GM23338 (cell line): ENCODE data around the gene BET1. TPM values are rescaled to one million over a fixed set of nuclear protein-coding genes. Genes with fewer than 3 reads are reported as not detected.

Experiments used
- ATAC-seq: fragments of 200-7000 bp; cut with Tn5 transposase; 3 replicates; pipeline ENCODE4 v1.9.1; 2020
- DNase-seq: peaks from one replicate; pipeline ENCODE4 v3.0.0-alpha.2; 2015; ENCODE audit warnings: low spot score
- H2AFZ ChIP-seq: fragments of 200-600 bp; sonication (generic); 2 replicates; pipeline ENCODE4 v1.8.0; 2016; ENCODE audit warnings: antibody characterized with exemption, mild to moderate bottlenecking, moderate library complexity
- H3F3A ChIP-seq: fragments of 200-600 bp; sonication (generic); replicated peaks from 2 replicates; pipeline ENCODE4 v1.8.0; 2017; ENCODE audit warnings: antibody characterized with exemption, mixed run types, low read depth
- H3K27ac ChIP-seq: fragments of 200-600 bp; sonication (generic); 2 replicates; pipeline ENCODE4 v1.6.1; 2016; ENCODE audit warnings: low read depth
- H3K27me3 ChIP-seq: fragments of 200-600 bp; sonication (generic); 2 replicates; pipeline ENCODE4 v1.8.0; 2016; ENCODE audit warnings: mild to moderate bottlenecking, mixed run types, moderate library complexity; ENCODE audit not compliant: insufficient read depth
- H3K36me3 ChIP-seq: fragments of 200-600 bp; sonication (generic); 2 replicates; pipeline ENCODE4 v1.8.0; 2016; ENCODE audit warnings: mild to moderate bottlenecking; ENCODE audit not compliant: insufficient read depth
- H3K4me1 ChIP-seq: fragments of 200-600 bp; sonication (generic); 2 replicates; pipeline ENCODE4 v1.8.0; 2016; ENCODE audit warnings: mild to moderate bottlenecking, moderate library complexity; ENCODE audit not compliant: insufficient read depth
- H3K4me2 ChIP-seq: fragments of 200-600 bp; sonication (generic); 2 replicates; pipeline ENCODE4 v1.7.1; 2017; ENCODE audit warnings: mixed run types
- H3K4me3 ChIP-seq: fragments of 200-600 bp; sonication (generic); 2 replicates; pipeline ENCODE4 v1.6.1; 2016; ENCODE audit warnings: mixed run types
- H3K79me2 ChIP-seq: fragments of 200-600 bp; sonication (generic); replicated peaks from 2 replicates; pipeline ENCODE4 v1.8.0; 2017; ENCODE audit warnings: mild to moderate bottlenecking; ENCODE audit not compliant: insufficient read depth
- H3K9me2 ChIP-seq: fragments of 200-600 bp; sonication (generic); 2 replicates; pipeline ENCODE4 v1.8.0; 2017; ENCODE audit not compliant: insufficient read depth
- H4K20me1 ChIP-seq: fragments of 200-600 bp; sonication (generic); replicated peaks from 2 replicates; pipeline ENCODE4 v1.8.0; 2017; ENCODE audit warnings: mild to moderate bottlenecking; ENCODE audit not compliant: insufficient read depth
- H3K27ac Mint-ChIP-seq: 2 replicates; pipeline ENCODE4 v1.8.0; 2020; ENCODE audit warnings: inconsistent platforms, mild to moderate bottlenecking, moderate library complexity, mixed read lengths
- H3K27me3 Mint-ChIP-seq: 3 replicates; pipeline ENCODE4 v1.8.0; 2022; ENCODE audit warnings: low read depth, mild to moderate bottlenecking, moderate library complexity, mixed read lengths, inconsistent platforms; ENCODE audit not compliant: insufficient read depth, poor library complexity
- H3K36me3 Mint-ChIP-seq: 3 replicates; pipeline ENCODE4 v1.8.0; 2021; ENCODE audit warnings: low read depth, mild to moderate bottlenecking, inconsistent platforms, moderate library complexity, mixed read lengths
- H3K4me1 Mint-ChIP-seq: 3 replicates; pipeline ENCODE4 v1.8.0; 2020; ENCODE audit warnings: mild to moderate bottlenecking, inconsistent platforms, mixed read lengths
- H3K4me3 Mint-ChIP-seq: 3 replicates; pipeline ENCODE4 v1.8.0; 2021; ENCODE audit warnings: moderate library complexity, mild to moderate bottlenecking, inconsistent platforms, mixed read lengths
- H3K9me3 Mint-ChIP-seq: 3 replicates; pipeline ENCODE4 v1.8.0; 2020; ENCODE audit warnings: moderate library complexity, mild to moderate bottlenecking, inconsistent platforms, mixed read lengths
- CREB1 ChIP-seq: fragments of 250-450 bp; sonication (Bioruptor Pico); IDR thresholded peaks from 2 replicates; pipeline ENCODE4 v1.5.0; 2020; ENCODE audit warnings: low read depth, mild to moderate bottlenecking, moderate library complexity
- EZH2 ChIP-seq: fragments of 200-600 bp; sonication (generic); IDR thresholded peaks from one replicate; pipeline ENCODE4 v1.8.0; 2017; ENCODE audit warnings: antibody characterized with exemption, mild to moderate bottlenecking, low read depth; ENCODE audit not compliant: unreplicated experiment
- EZH2phosphoT487 ChIP-seq: fragments of 200-600 bp; sonication (generic); IDR thresholded peaks from one replicate; pipeline ENCODE4 v1.8.1; 2018; ENCODE audit warnings: antibody characterized with exemption; ENCODE audit not compliant: unreplicated experiment
- JUNB ChIP-seq: IDR thresholded peaks from one replicate; pipeline ENCODE4 v1.6.1; 2016; ENCODE audit warnings: antibody characterized with exemption; ENCODE audit not compliant: unreplicated experiment
- NANOG ChIP-seq: IDR thresholded peaks from 2 replicates; pipeline ENCODE4 v1.6.1; 2016; ENCODE audit warnings: antibody characterized with exemption, borderline replicate concordance
- POLR2AphosphoS5 ChIP-seq: IDR thresholded peaks from 2 replicates; pipeline ENCODE4 v1.6.1; 2016; ENCODE audit warnings: antibody characterized with exemption, low read depth
- STAT1 ChIP-seq: IDR thresholded peaks from one replicate; pipeline ENCODE4 v1.6.1; 2016; ENCODE audit warnings: antibody characterized with exemption; ENCODE audit not compliant: unreplicated experiment
- ZNF114 ChIP-seq: fragments of 250-450 bp; sonication (Bioruptor Pico); IDR thresholded peaks from 2 replicates; pipeline ENCODE4 v1.5.0; 2020; ENCODE audit warnings: mild to moderate bottlenecking, moderate library complexity
- ZNF331 ChIP-seq: fragments of 250-450 bp; sonication (Bioruptor Pico); IDR thresholded peaks from 2 replicates; pipeline ENCODE4 v1.5.0; 2020; ENCODE audit warnings: low read depth, mild to moderate bottlenecking, moderate library complexity
- polyA plus RNA-seq: library from polyadenylated mRNA; unstranded; fragments of >200 nt; fragmentation: Nextera tagmentation; extraction: Ambion mirVana; gene quantifications from 2 replicates; pipeline ENCODE4 v1.2.1, GENCODE V29; 2016
- total RNA-seq: library from RNA; depleted of rRNA; stranded (reverse); fragments of >200 nt; shearing (Covaris generic); gene quantifications from 2 replicates; pipeline ENCODE4 v1.2.3, GENCODE V29; 2014
- TF ChIP-seq, protein P1 (sequence below): IDR thresholded peaks from 2 replicates; pipeline ENCODE4 v1.6.1; 2016; ENCODE audit warnings: antibody characterized with exemption
- TF ChIP-seq, protein P2 (sequence below): IDR thresholded peaks from one replicate; pipeline ENCODE4 v1.6.1; 2018; ENCODE audit warnings: antibody characterized with exemption; ENCODE audit not compliant: unreplicated experiment
- TF ChIP-seq, protein P3 (sequence below), 2 experiments: fragments of 200-600 bp in 1 of 2; sonication (generic) in 1 of 2; conservative IDR thresholded peaks; 2 replicates each; pipeline versions ENCODE4 v1.5.1 to v1.6.1; 2016 to 2017; ENCODE audit warnings: antibody characterized with exemption in 2 of 2, low read depth in 2 of 2, mild to moderate bottlenecking in 2 of 2, moderate library complexity in 1 of 2
- TF ChIP-seq, protein P4 (sequence below): fragments of 250-450 bp; sonication (Bioruptor Pico); IDR thresholded peaks from 2 replicates; pipeline ENCODE4 v1.5.0; 2020; ENCODE audit warnings: mild to moderate bottlenecking, moderate library complexity

The BET1 gene
- total and polyA plus RNA-seq, 2 experiments from 2014 or later, result 42.2 to 69.2 TPM

DNA sequence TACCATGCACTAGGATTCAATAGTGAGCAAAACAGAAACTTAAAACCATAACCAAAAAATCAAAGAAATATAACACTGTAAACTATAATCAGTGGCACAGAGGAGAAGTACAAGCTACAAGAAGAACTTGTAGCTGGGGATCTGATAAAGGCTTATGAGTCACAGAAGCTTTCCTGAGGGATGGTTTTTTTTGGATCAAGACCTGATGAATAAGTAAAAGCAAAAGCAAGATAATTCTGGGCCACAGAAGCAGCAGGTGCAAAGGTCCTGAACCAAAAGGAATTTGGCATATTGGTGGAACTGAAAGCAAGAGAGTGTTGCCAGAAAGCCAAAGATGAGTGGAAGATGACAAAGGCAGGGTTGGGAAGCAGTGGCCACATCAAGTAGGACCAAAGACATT, 37.4 kb upstream of the BET1 start:
- DNase-seq (no peak), ATAC-seq (no peak)
- Mint-ChIP-seq H3K27me3 (no peaks in the 10 kb centered on the region), H3K36me3 (no peaks in the 10 kb centered on the region), H3K4me1 (peaks cover 20% of the 10 kb centered on the region), H3K9me3 (no peaks in the 10 kb centered on the region), H3K4me3 (no peak overlapping the region), H3K27ac (no peak overlapping the region)
- Histone ChIP-seq H4K20me1 (no peaks in the 10 kb centered on the region), H3K4me2 (no peak overlapping the region), H3K9me2 (no peaks in the 10 kb centered on the region), H3F3A (no peaks in the 10 kb centered on the region), H3K27ac (no peak overlapping the region), H3K36me3 (no peaks in the 10 kb centered on the region), H3K4me3 (no peak overlapping the region), H3K4me1 (no peaks in the 10 kb centered on the region), H3K27me3 (no peaks in the 10 kb centered on the region), H3K79me2 (no peaks in the 10 kb centered on the region), H2AFZ (no peak overlapping the region)
- TF ChIP-seq, protein P1, sequence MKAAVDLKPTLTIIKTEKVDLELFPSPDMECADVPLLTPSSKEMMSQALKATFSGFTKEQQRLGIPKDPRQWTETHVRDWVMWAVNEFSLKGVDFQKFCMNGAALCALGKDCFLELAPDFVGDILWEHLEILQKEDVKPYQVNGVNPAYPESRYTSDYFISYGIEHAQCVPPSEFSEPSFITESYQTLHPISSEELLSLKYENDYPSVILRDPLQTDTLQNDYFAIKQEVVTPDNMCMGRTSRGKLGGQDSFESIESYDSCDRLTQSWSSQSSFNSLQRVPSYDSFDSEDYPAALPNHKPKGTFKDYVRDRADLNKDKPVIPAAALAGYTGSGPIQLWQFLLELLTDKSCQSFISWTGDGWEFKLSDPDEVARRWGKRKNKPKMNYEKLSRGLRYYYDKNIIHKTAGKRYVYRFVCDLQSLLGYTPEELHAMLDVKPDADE, result no peak
- TF ChIP-seq ZNF331 (CRISPR knock-in tag) (no peak), CREB1 (CRISPR knock-in tag) (no peak), JUNB (no peak), ZNF114 (CRISPR knock-in tag) (no peak), EZH2 (no peak), EZH2phosphoT487 (no peak), POLR2AphosphoS5 (no peak), NANOG (no peak), STAT1 (no peak)
- TF ChIP-seq, protein P2, sequence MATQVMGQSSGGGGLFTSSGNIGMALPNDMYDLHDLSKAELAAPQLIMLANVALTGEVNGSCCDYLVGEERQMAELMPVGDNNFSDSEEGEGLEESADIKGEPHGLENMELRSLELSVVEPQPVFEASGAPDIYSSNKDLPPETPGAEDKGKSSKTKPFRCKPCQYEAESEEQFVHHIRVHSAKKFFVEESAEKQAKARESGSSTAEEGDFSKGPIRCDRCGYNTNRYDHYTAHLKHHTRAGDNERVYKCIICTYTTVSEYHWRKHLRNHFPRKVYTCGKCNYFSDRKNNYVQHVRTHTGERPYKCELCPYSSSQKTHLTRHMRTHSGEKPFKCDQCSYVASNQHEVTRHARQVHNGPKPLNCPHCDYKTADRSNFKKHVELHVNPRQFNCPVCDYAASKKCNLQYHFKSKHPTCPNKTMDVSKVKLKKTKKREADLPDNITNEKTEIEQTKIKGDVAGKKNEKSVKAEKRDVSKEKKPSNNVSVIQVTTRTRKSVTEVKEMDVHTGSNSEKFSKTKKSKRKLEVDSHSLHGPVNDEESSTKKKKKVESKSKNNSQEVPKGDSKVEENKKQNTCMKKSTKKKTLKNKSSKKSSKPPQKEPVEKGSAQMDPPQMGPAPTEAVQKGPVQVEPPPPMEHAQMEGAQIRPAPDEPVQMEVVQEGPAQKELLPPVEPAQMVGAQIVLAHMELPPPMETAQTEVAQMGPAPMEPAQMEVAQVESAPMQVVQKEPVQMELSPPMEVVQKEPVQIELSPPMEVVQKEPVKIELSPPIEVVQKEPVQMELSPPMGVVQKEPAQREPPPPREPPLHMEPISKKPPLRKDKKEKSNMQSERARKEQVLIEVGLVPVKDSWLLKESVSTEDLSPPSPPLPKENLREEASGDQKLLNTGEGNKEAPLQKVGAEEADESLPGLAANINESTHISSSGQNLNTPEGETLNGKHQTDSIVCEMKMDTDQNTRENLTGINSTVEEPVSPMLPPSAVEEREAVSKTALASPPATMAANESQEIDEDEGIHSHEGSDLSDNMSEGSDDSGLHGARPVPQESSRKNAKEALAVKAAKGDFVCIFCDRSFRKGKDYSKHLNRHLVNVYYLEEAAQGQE, result no peak
- TF ChIP-seq, protein P3, sequence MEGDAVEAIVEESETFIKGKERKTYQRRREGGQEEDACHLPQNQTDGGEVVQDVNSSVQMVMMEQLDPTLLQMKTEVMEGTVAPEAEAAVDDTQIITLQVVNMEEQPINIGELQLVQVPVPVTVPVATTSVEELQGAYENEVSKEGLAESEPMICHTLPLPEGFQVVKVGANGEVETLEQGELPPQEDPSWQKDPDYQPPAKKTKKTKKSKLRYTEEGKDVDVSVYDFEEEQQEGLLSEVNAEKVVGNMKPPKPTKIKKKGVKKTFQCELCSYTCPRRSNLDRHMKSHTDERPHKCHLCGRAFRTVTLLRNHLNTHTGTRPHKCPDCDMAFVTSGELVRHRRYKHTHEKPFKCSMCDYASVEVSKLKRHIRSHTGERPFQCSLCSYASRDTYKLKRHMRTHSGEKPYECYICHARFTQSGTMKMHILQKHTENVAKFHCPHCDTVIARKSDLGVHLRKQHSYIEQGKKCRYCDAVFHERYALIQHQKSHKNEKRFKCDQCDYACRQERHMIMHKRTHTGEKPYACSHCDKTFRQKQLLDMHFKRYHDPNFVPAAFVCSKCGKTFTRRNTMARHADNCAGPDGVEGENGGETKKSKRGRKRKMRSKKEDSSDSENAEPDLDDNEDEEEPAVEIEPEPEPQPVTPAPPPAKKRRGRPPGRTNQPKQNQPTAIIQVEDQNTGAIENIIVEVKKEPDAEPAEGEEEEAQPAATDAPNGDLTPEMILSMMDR (conservative IDR thresholded peaks at IDR 0.05; ENCODE audit: low read depth in 2 of 2), result no peak
- TF ChIP-seq, protein P4, sequence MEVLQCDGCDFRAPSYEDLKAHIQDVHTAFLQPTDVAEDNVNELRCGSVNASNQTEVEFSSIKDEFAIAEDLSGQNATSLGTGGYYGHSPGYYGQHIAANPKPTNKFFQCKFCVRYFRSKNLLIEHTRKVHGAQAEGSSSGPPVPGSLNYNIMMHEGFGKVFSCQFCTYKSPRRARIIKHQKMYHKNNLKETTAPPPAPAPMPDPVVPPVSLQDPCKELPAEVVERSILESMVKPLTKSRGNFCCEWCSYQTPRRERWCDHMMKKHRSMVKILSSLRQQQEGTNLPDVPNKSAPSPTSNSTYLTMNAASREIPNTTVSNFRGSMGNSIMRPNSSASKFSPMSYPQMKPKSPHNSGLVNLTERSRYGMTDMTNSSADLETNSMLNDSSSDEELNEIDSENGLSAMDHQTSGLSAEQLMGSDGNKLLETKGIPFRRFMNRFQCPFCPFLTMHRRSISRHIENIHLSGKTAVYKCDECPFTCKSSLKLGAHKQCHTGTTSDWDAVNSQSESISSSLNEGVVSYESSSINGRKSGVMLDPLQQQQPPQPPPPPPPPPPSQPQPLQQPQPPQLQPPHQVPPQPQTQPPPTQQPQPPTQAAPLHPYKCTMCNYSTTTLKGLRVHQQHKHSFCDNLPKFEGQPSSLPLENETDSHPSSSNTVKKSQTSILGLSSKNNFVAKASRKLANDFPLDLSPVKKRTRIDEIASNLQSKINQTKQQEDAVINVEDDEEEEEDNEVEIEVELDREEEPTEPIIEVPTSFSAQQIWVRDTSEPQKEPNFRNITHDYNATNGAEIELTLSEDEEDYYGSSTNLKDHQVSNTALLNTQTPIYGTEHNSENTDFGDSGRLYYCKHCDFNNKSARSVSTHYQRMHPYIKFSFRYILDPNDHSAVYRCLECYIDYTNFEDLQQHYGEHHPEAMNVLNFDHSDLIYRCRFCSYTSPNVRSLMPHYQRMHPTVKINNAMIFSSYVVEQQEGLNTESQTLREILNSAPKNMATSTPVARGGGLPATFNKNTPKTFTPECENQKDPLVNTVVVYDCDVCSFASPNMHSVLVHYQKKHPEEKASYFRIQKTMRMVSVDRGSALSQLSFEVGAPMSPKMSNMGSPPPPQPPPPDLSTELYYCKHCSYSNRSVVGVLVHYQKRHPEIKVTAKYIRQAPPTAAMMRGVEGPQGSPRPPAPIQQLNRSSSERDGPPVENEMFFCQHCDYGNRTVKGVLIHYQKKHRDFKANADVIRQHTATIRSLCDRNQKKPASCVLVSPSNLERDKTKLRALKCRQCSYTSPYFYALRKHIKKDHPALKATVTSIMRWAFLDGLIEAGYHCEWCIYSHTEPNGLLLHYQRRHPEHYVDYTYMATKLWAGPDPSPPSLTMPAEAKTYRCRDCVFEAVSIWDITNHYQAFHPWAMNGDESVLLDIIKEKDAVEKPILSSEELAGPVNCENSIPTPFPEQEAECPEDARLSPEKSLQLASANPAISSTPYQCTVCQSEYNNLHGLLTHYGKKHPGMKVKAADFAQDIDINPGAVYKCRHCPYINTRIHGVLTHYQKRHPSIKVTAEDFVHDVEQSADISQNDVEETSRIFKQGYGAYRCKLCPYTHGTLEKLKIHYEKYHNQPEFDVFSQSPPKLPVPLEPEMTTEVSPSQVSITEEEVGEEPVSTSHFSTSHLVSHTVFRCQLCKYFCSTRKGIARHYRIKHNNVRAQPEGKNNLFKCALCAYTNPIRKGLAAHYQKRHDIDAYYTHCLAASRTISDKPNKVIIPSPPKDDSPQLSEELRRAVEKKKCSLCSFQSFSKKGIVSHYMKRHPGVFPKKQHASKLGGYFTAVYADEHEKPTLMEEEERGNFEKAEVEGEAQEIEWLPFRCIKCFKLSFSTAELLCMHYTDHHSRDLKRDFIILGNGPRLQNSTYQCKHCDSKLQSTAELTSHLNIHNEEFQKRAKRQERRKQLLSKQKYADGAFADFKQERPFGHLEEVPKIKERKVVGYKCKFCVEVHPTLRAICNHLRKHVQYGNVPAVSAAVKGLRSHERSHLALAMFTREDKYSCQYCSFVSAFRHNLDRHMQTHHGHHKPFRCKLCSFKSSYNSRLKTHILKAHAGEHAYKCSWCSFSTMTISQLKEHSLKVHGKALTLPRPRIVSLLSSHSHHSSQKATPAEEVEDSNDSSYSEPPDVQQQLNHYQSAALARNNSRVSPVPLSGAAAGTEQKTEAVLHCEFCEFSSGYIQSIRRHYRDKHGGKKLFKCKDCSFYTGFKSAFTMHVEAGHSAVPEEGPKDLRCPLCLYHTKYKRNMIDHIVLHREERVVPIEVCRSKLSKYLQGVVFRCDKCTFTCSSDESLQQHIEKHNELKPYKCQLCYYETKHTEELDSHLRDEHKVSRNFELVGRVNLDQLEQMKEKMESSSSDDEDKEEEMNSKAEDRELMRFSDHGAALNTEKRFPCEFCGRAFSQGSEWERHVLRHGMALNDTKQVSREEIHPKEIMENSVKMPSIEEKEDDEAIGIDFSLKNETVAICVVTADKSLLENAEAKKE (CRISPR knock-in tag), result no peak
